Measurements from ENCODE around the gene TSHZ3. TPM values are rescaled to one million over a fixed set of nuclear protein-coding genes. Genes with fewer than 3 reads are reported as not detected.

TSHZ3 gene
- total RNA-seq, 1 donor from 2014 or later, result 32.8 TPM

- ATAC-seq (no peak), DNase-seq (ENCODE audit: low spot score) (no peak)
- intact Hi-C loops (cut with DNase I), result no loop called here
Measured at GRCh38 chr19:31274251-31275067, 74.8 kb downstream of the TSHZ3 start.

GRCh38 chr19:31272583-31273106 is 76.6 kb downstream of the TSHZ3 start:
- DNase-seq (ENCODE audit: low spot score) (no peak), ATAC-seq (no peak)
- intact Hi-C loops (cut with DNase I), result no loop called here

GRCh38 chr19:31271306-31271911 is 77.8 kb downstream of the TSHZ3 start:
- intact Hi-C loops (cut with DNase I), result no loop called here
- DNase-seq (ENCODE audit: low spot score) (no peak), ATAC-seq (no peak)

GRCh38 chr19:31270897-31271296 is 78.3 kb downstream of the TSHZ3 start:
- DNase-seq (ENCODE audit: low spot score) (no peak), ATAC-seq (peak; percentile 47)
- intact Hi-C loops (cut with DNase I), result no loop called here

GRCh38 chr19:31269425-31270127 is 79.7 kb downstream of the TSHZ3 start:
- intact Hi-C loops (cut with DNase I), result no loop called here
- ATAC-seq (no peak), DNase-seq (ENCODE audit: low spot score) (no peak)

GRCh38 chr19:31268751-31269383 is 80.4 kb downstream of the TSHZ3 start:
- DNase-seq (ENCODE audit: low spot score), result no peak
- intact Hi-C loops (cut with DNase I), result no loop called here
- ATAC-seq, result no peak

- intact Hi-C loops (cut with DNase I), result no loop called here
- no peak for DNase-seq (ENCODE audit: low spot score)
- no peak for ATAC-seq
Measured at GRCh38 chr19:31266731-31267130, 82.5 kb downstream of the TSHZ3 start.

- DNase-seq (ENCODE audit: low spot score), result no peak
- ATAC-seq, result no peak
- intact Hi-C loops (cut with DNase I), result no loop called here
Measured at GRCh38 chr19:31266196-31266595, 83.0 kb downstream of the TSHZ3 start.

- DNase-seq (ENCODE audit: low spot score), result no peak
- intact Hi-C loops (cut with DNase I), result no loop called here
- ATAC-seq, result no peak
Measured at GRCh38 chr19:31264041-31264778, 85.0 kb downstream of the TSHZ3 start.

GRCh38 chr19:31263328-31263727 is 85.9 kb downstream of the TSHZ3 start:
- ATAC-seq (peak; percentile 24), DNase-seq (ENCODE audit: low spot score) (no peak)
- intact Hi-C loops (cut with DNase I), result no loop called here

GRCh38 chr19:31262725-31263191 is 86.5 kb downstream of the TSHZ3 start:
- intact Hi-C loops (cut with DNase I), result no loop called here
- ATAC-seq (peak; percentile 31), DNase-seq (ENCODE audit: low spot score) (no peak)

GRCh38 chr19:31261603-31262212 is 87.5 kb downstream of the TSHZ3 start:
- DNase-seq (ENCODE audit: low spot score) (no peak), ATAC-seq (no peak)
- intact Hi-C loops (cut with DNase I), result no loop called here

GRCh38 chr19:31261019-31261602 is 88.1 kb downstream of the TSHZ3 start:
- intact Hi-C loops (cut with DNase I), result no loop called here
- DNase-seq (ENCODE audit: low spot score), result no peak

GRCh38 chr19:31260171-31260933 is 88.9 kb downstream of the TSHZ3 start:
- DNase-seq (ENCODE audit: low spot score) (no peak), ATAC-seq (no peak)
- intact Hi-C loops (cut with DNase I), result no loop called here

More at GRCh38 chr19:31261019-31261602, 88.1 kb downstream of the TSHZ3 start:
- ATAC-seq, result no peak

- ATAC-seq (no peak), DNase-seq (ENCODE audit: low spot score) (no peak)
- intact Hi-C loops (cut with DNase I), result no loop called here
Measured at GRCh38 chr19:31258211-31259052, 90.8 kb downstream of the TSHZ3 start.

- DNase-seq (ENCODE audit: low spot score), result no peak
- intact Hi-C loops (cut with DNase I), result no loop called here
- no peak for ATAC-seq
Measured at GRCh38 chr19:31257426-31258130, 91.7 kb downstream of the TSHZ3 start.

Measured in sciatic nerve (tissue), 2 donors.